Measurements from ENCODE around the gene ID1. TPM values are rescaled to one million over a fixed set of nuclear protein-coding genes. Genes with fewer than 3 reads are reported as not detected.
A peak's percentile ranks its signal among the peaks of the same experiment; 100 is the strongest.

ID1 gene
- total RNA-seq, 1 experiment from 2014 or later = 35.7 TPM

GRCh38 chr20:31597481-31597855 lies 7.6 kb upstream of the ID1 start:
- H3K4me3 Mint-ChIP-seq (ENCODE audit: unreplicated experiment) = no peak overlapping the region
- H3K27me3 Mint-ChIP-seq (ENCODE audit: insufficient read depth, unreplicated experiment) = no peaks in the 10 kb centered on the region
- H3K36me3 Mint-ChIP-seq (ENCODE audit: insufficient read depth, unreplicated experiment) = peaks cover 22% of the 10 kb centered on the region
- BruUV-seq (replicated peaks) = no TSS peak
- no peak for TF ChIP-seq CTCF (IDR thresholded peaks at IDR 0.05; ENCODE audit: unreplicated experiment)
- ChIA-PET CTCF (interaction anchor here (1.1 to 25.4 kb wide), 3 partner anchors 14 to 60 kb away, joined by 3 to 1902 read pairs (median 52); no protein-coding TSS in a partner anchor), POLR2A (interaction anchor here (3.2 to 3.7 kb wide), 2 partner anchors 10 to 25 kb away, joined by 46 to 203 read pairs; partner anchors contain the start of gene ID1)
- H3K27ac Mint-ChIP-seq (ENCODE audit: low read depth, unreplicated experiment) = no peak overlapping the region
- H3K9me3 Mint-ChIP-seq (ENCODE audit: unreplicated experiment) = no peaks in the 10 kb centered on the region
- H3K4me1 Mint-ChIP-seq (ENCODE audit: insufficient read depth, unreplicated experiment) = peaks cover 30% of the 10 kb centered on the region
- DNase-seq (ENCODE audit: unreplicated experiment) = no peak
- intact Hi-C loops (cut with micrococcal nuclease) = no loop called here

- peaks cover 10% of the 10 kb centered on the region for H3K36me3 Mint-ChIP-seq (ENCODE audit: insufficient read depth, unreplicated experiment)
- H3K27me3 Mint-ChIP-seq (ENCODE audit: insufficient read depth, unreplicated experiment) = no peaks in the 10 kb centered on the region
- intact Hi-C loops (cut with micrococcal nuclease) = no loop called here
- DNase-seq (ENCODE audit: unreplicated experiment) = no peak
- no peaks in the 10 kb centered on the region for H3K9me3 Mint-ChIP-seq (ENCODE audit: unreplicated experiment)
- CTCF ChIA-PET = interaction anchor here (0.7 to 25.4 kb wide), 6 partner anchors 10 to 120 kb away, joined by 3 to 1902 read pairs (median 7); no protein-coding TSS in a partner anchor
- peak overlapping the region; percentile 19 for H3K4me3 Mint-ChIP-seq (ENCODE audit: unreplicated experiment)
- no TSS peak for BruUV-seq (replicated peaks)
- TF ChIP-seq CTCF (IDR thresholded peaks at IDR 0.05; ENCODE audit: unreplicated experiment) = no peak
- POLR2A ChIA-PET = interaction anchor here (0.9 to 19.7 kb wide), 10 partner anchors 6 to 125 kb away, joined by 3 to 1321 read pairs (median 54); partner anchors contain the start of gene BCL2L1
- peak overlapping the region; percentile 33 for H3K27ac Mint-ChIP-seq (ENCODE audit: low read depth, unreplicated experiment)
- peaks cover 20% of the 10 kb centered on the region for H3K4me1 Mint-ChIP-seq (ENCODE audit: insufficient read depth, unreplicated experiment)
These were observed 2.7 kb upstream of the ID1 start for GRCh38 chr20:31602431-31602778.

- Mint-ChIP-seq H3K4me3 (ENCODE audit: unreplicated experiment) (peak overlapping the region; percentile 19), H3K9me3 (ENCODE audit: unreplicated experiment) (no peaks in the 10 kb centered on the region), H3K36me3 (ENCODE audit: insufficient read depth, unreplicated experiment) (peaks cover 10% of the 10 kb centered on the region), H3K27ac (ENCODE audit: low read depth, unreplicated experiment) (peak overlapping the region; percentile 33), H3K4me1 (ENCODE audit: insufficient read depth, unreplicated experiment) (peaks cover 23% of the 10 kb centered on the region), H3K27me3 (ENCODE audit: insufficient read depth, unreplicated experiment) (no peaks in the 10 kb centered on the region)
- intact Hi-C loops (cut with micrococcal nuclease) = no loop called here
- POLR2A ChIA-PET = interaction anchor here (0.9 to 19.7 kb wide), 10 partner anchors 7 to 124 kb away, joined by 3 to 1321 read pairs (median 54); partner anchors contain the start of gene BCL2L1
- CTCF ChIA-PET = interaction anchor here (0.7 to 25.4 kb wide), 7 partner anchors 9 to 119 kb away, joined by 3 to 1902 read pairs (median 8); no protein-coding TSS in a partner anchor
- BruUV-seq (replicated peaks) = no TSS peak
- DNase-seq (ENCODE audit: unreplicated experiment) = peak; percentile 90
- no peak for TF ChIP-seq CTCF (IDR thresholded peaks at IDR 0.05; ENCODE audit: unreplicated experiment)
These were observed 2.2 kb upstream of the ID1 start for GRCh38 chr20:31602779-31603441.

- TF ChIP-seq CTCF (IDR thresholded peaks at IDR 0.05; ENCODE audit: unreplicated experiment) = no peak
- Mint-ChIP-seq H3K9me3 (ENCODE audit: unreplicated experiment) (no peaks in the 10 kb centered on the region), H3K4me1 (ENCODE audit: insufficient read depth, unreplicated experiment) (peaks cover 23% of the 10 kb centered on the region), H3K36me3 (ENCODE audit: insufficient read depth, unreplicated experiment) (peaks cover 10% of the 10 kb centered on the region), H3K27ac (ENCODE audit: low read depth, unreplicated experiment) (peak overlapping the region; percentile 81), H3K27me3 (ENCODE audit: insufficient read depth, unreplicated experiment) (no peaks in the 10 kb centered on the region), H3K4me3 (ENCODE audit: unreplicated experiment) (peak overlapping the region; percentile 88)
- peak; percentile 92 for DNase-seq (ENCODE audit: unreplicated experiment)
- intact Hi-C loops (cut with micrococcal nuclease) = no loop called here
- BruUV-seq (replicated peaks) = no TSS peak
- ChIA-PET POLR2A (interaction anchor here (0.9 to 19.7 kb wide), 16 partner anchors 8 to 146 kb away, joined by 3 to 1321 read pairs (median 18); partner anchors contain the start of genes BCL2L1 and TPX2), CTCF (interaction anchor here (0.6 to 25.4 kb wide), 11 partner anchors 8 to 1811 kb away, joined by 3 to 1902 read pairs (median 4); partner anchors contain the start of gene BCL2L1)
These were observed 1.1 kb upstream of the ID1 start for GRCh38 chr20:31603822-31604566.
